Spleen (tissue), 7 donors: Measurements from ENCODE around the gene SLAMF9.

Source experiments
- CTCF ChIP-seq, 11 experiments: fragments of 200-600 bp in 7 of 11; fragments of 450-650 bp in 4 of 11; sonication (generic) in 4 of 11; IDR thresholded peaks in 8 of 11; conservative IDR thresholded peaks in 3 of 11; 1 replicate in 7 of 11; 2 replicates in 4 of 11; pipeline versions ENCODE4 v1.4.0 to v1.8.0; 2016 to 2021; ENCODE audit warnings: antibody characterized with exemption in 11 of 11, inconsistent platforms in 4 of 11, mild to moderate bottlenecking in 1 of 11
- POLR2AphosphoS5 ChIP-seq, 3 donors: sonication (generic); formaldehyde crosslinking; IDR thresholded peaks; one replicate each; pipeline ENCODE4 v1.5.1; 2017; ENCODE audit warnings: antibody characterized with exemption in 3 of 3
- donor health status: DM: no; HTN: no; CAD: no; lungs with moderate emphysema.
- donor health status: DM: no; HTN: no; CAD: no.
- donor health status: DM: no; HTN: no; CAD: no.

- no peak for TF ChIP-seq CTCF (IDR thresholded peaks at IDR 0.05 in 8 of 11, conservative IDR thresholded peaks at IDR 0.05 in 3 of 11)
- TF ChIP-seq POLR2AphosphoS5 (IDR thresholded peaks at IDR 0.05): no peak
Measured at GRCh38 chr1:159965263-159965662, 11.2 kb upstream of the SLAMF9 start.
